Stimulated activated CD8-positive, alpha-beta memory T cell treated with anti-CD3 and anti-CD28 coated beads, Interleukin-4, amount 100 ng/mL, for 1 hour (primary cell): ENCODE data around the gene UGT2B11.
"Not testable (repeated sequence)": the region's sequence is repeated elsewhere in the genome, so short reads cannot be mapped to it uniquely, and the experiment has no call there.

ENCODE experiments used
- DNase-seq, 2 donors: peaks; one replicate each; pipeline ENCODE4 v3.0.0-alpha.2; 2020; ENCODE audit warnings: low read depth in 2 of 2, low spot score in 1 of 2

The UGT2B11 gene

GRCh38 chr4:69214716-69215115 is at the start of gene UGT2B11:
UGT2B11 (minus strand) TSS chr4:69214748; CDS start chr4:69214722, 26 bp downstream.
- DNase-seq: no peak

DNA sequence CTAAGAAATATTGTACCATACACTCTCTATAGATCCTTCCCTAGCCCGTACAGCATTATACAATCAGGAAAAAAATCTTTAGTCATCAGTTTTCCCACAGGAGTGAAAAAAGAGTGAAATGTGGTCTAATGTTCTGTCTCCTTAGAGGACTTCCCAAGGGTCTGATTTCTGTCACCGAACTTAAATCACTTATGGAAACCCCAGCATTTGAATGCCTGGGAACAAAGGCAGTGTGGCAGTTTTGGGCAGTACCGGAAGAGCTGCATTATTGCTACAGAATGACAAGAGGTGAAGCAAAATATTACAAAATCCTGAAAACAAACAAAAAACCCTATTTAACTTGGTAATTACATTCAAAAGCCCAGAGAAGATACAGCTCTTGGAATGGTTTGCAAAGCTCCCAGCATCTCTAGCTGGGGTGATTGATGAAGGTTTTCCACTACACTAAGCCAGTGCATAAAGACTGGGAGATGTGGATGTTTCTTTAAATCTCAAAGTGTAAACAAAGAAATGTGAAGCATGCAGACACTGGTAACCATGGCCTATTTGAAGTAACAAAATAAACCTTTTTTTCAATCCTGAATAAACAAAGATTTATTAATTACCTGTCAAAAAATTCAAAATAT is 38.7 kb upstream of the UGT2B11 start:
- DNase-seq: not testable (repeated sequence)

- DNase-seq: not testable (repeated sequence)
These were observed 36.3 kb upstream of the UGT2B11 start for GRCh38 chr4:69250884-69251283.

DNA sequence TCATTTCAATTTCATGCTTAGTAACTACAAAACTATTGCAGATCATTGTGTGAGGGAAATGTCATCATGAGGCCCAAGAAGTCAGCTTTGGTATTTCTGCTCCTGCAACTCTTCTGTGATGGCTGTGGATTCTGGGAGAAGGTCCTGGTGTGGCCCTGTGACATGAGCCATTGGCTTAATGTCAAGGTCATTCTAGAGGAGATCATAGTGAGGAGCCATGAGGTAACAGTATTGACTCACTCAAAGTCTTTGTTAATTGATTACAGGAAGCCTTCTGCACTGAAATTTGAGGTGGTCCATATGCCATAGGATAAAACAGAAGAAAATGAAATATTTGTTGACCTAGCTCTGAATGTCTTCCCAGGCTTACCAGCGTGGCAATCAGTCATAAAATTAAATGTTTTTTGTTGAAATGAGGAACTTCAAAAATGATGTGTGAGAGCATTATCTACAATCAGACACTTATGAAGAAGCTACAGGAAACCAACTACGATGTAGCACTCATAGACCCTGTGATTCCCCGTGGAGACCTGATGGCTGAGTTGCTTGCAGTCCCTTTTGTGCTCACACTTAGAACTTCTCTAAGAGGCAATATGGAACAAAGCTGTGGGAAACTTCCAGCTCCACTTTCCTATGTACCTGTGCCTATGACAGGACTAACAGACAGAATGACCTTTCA is 28.2 kb upstream of the UGT2B11 start:
- DNase-seq: not testable (repeated sequence)

- DNase-seq: not testable (repeated sequence)
These were observed 27.2 kb upstream of the UGT2B11 start for GRCh38 chr4:69241746-69242145.

GRCh38 chr4:69240787-69241186 is 26.2 kb upstream of the UGT2B11 start:
- not testable (repeated sequence) for DNase-seq

DNA sequence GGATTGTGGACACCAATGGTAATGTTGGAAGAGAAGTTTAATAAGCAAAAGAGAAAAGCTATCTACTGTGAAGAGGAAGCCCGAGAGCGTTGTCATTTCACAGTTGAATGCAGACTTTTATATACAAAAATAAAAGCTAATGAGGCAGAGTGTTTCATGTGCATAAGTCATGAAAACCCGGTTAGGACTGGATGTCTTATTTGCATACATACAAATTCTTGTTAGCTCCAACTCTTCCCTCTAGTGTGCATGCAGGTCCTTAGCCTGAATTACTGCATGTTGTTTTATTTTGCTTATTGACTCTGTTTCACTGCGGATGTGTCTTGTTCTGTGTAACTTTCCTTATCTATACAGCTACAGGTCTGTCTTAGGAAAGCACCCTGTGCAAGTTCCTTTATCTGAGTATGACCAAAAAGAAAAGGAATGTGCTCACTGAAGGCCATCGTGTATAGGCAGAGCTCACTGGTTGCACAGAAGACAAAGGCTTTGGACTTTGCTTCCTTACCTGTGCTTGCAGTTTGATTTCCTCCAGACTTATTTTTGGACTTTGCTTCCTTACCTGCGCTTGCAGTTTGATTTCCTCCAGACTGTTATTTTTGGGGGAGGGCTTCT is 25.1 kb upstream of the UGT2B11 start:
- DNase-seq: no peak

DNA sequence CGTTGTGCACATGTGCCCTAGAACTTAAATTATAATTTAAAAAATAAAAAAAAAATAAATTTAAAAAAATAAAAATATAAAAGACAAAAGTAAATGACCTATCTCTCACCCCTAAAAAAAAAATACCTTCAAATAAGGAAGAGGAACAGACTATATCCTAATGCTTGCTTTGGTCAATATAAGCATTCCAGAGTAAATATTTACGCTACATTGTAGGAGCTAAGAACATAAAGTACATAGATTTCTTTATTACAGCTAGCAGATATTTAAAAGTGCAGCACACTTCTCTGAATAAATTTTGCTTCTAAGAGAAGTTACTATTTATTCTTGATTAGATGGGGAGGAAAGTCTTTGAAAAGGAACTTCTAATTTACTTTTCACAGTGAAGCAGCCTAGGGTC is 24.5 kb upstream of the UGT2B11 start:
- no peak for DNase-seq

- no peak for DNase-seq
These were observed 10.3 kb upstream of the UGT2B11 start for GRCh38 chr4:69224891-69225290.

DNA sequence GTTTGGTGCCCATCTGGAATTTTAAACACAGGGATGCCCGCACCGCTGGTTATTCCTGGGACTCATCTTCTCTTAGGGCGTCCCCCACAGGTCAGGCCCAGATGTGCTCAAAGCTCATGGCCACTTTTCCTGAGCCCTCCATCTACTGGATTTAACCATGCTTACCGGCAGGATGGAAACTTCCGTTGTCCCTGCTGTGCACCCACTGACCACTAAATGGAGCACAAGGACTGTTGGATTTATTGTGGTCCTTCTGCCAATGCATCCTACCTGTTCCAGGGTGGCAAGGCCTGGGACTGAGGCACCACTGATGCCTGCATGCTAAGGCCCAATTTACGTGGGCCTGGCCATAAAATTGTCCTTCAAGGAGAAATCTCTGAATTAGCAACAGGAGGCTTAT is 8.7 kb upstream of the UGT2B11 start:
- DNase-seq: not testable (repeated sequence)

DNA sequence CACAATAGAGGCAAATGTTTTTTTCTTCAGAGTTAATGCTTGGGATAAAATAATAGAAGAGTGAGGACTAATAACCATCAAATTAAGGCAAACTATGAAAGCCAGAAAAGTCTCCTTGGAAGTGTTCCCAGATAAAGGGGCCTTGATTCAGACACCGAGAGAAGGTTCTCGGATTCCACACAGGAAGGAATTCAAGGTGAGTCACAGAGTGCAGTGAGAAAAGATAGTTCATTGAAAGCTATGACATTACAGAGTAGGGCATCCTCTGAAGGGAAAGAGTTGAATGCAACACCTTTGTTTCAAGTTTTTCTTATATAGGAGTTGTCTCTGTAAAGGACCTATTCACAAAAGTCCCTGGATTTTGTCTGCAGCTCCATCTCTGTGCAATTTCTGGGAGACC is 3.9 kb upstream of the UGT2B11 start:
- not testable (repeated sequence) for DNase-seq

- no peak for DNase-seq
These were observed 3.6 kb downstream of the UGT2B11 start for GRCh38 chr4:69210911-69211310.

DNA sequence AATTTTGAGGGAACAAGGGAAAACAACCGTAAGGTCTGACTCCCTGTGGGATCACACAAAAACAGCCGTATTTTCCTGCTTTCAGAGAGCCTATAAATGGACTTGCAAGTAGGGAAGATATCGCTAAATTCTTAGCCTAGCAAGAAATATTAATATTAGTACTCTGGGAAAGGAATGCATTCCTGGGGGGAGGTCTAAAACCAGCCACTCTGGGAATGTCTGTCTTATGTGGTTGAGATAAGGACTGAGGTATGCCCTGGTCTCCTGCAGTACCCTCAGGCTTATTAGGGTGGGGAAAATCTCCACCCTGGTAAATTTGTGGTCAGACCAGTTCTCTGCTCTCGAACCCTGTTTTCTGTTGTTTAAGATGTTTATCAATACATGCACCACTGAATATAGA is 16.0 kb downstream of the UGT2B11 start:
- DNase-seq: not testable (repeated sequence)

- DNase-seq: no peak
These were observed 18.2 kb downstream of the UGT2B11 start for GRCh38 chr4:69196209-69196965.

GRCh38 chr4:69194166-69194565 is 20.4 kb downstream of the UGT2B11 start:
- DNase-seq: no peak

GRCh38 chr4:69191905-69192304 is 22.6 kb downstream of the UGT2B11 start:
- not testable (repeated sequence) for DNase-seq

GRCh38 chr4:69190621-69191020 is 23.9 kb downstream of the UGT2B11 start:
- not testable (repeated sequence) for DNase-seq

- not testable (repeated sequence) for DNase-seq
These were observed 32.9 kb downstream of the UGT2B11 start for GRCh38 chr4:69181519-69182169.

- DNase-seq: not testable (repeated sequence)
These were observed 34.7 kb downstream of the UGT2B11 start for GRCh38 chr4:69179817-69180216.

DNA sequence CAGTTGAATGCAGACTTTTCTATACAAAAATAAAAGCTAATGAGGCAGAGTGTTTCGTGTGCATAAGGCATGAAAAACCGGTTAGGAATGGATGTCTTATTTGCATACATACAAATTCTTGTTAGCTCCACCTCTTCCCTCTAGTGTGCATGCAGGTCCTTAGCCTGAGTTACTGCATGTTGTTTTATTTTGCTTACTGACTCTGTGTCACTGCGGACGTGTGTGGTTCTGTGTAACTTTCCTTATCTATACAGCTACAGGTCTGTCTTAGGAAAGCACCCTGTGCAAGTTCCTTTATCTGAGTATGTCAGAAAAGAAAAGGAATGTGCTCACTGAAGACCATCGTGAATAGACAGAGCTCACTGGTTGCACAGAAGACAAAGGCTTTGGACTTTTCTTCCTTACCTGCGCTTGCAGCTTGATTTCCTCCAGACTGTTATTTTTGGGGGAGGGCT is 35.8 kb downstream of the UGT2B11 start:
- not testable (repeated sequence) for DNase-seq
